ENCODE measurements around the gene GRIPAP1.

GRIPAP1 gene

GRCh38 chrX:49040376-49040955 is 38.4 kb upstream of the GRIPAP1 start:
- ChIA-PET CTCF (no interaction called here), POLR2A (no interaction called here)

GRCh38 chrX:49039598-49040375 is 37.7 kb upstream of the GRIPAP1 start:
- DNase-seq (ENCODE audit: extremely low spot score), result no peak
- TF ChIP-seq CTCF (IDR thresholded peaks at IDR 0.05; ENCODE audit: control extremely low read depth, extremely low read depth, low read depth, missing control alignments), result no peak
- POLR2A ChIA-PET, result no interaction called here
- CTCF ChIA-PET, result no interaction called here

More at GRCh38 chrX:49040376-49040955, 38.4 kb upstream of the GRIPAP1 start:
- no peak for TF ChIP-seq CTCF (IDR thresholded peaks at IDR 0.05; ENCODE audit: control extremely low read depth, extremely low read depth, low read depth, missing control alignments)
- no peak for DNase-seq (ENCODE audit: extremely low spot score)

- POLR2A ChIA-PET, result no interaction called here
- CTCF ChIA-PET, result no interaction called here
- no peak for TF ChIP-seq CTCF (IDR thresholded peaks at IDR 0.05; ENCODE audit: control extremely low read depth, extremely low read depth, low read depth, missing control alignments)
- no peak for DNase-seq (ENCODE audit: extremely low spot score)
These were observed 35.9 kb upstream of the GRIPAP1 start for GRCh38 chrX:49037883-49038475.

- TF ChIP-seq CTCF (IDR thresholded peaks at IDR 0.05; ENCODE audit: control extremely low read depth, extremely low read depth, low read depth, missing control alignments), result no peak
- no peak for DNase-seq (ENCODE audit: extremely low spot score)
- ChIA-PET CTCF (interaction anchor here (1.2 kb wide), 1 partner anchor 13 kb away, joined by 4 read pairs; the partner anchor contains the start of gene TFE3), POLR2A (no interaction called here)
These were observed 28.2 kb upstream of the GRIPAP1 start for GRCh38 chrX:49030283-49030682.

- no peak for TF ChIP-seq CTCF (IDR thresholded peaks at IDR 0.05; ENCODE audit: control extremely low read depth, extremely low read depth, low read depth, missing control alignments)
- no peak for DNase-seq (ENCODE audit: extremely low spot score)
- POLR2A ChIA-PET, result no interaction called here
These were observed 27.8 kb upstream of the GRIPAP1 start for GRCh38 chrX:49029876-49030275.

GRCh38 chrX:49019599-49020249 is 17.7 kb upstream of the GRIPAP1 start:
- no peak for TF ChIP-seq CTCF (IDR thresholded peaks at IDR 0.05; ENCODE audit: control extremely low read depth, extremely low read depth, low read depth, missing control alignments)
- CTCF ChIA-PET, result no interaction called here
- no peak for DNase-seq (ENCODE audit: extremely low spot score)
- POLR2A ChIA-PET, result no interaction called here

More at GRCh38 chrX:49029876-49030275, 27.8 kb upstream of the GRIPAP1 start:
- CTCF ChIA-PET, result interaction anchor here (1.2 kb wide), 1 partner anchor 13 kb away, joined by 4 read pairs; the partner anchor contains the start of gene TFE3

Measured in GM10248 (cell line).